GM06990 (cell line): ENCODE data around the gene ACER1.

Experiments used
- DNase-seq: peaks from one replicate; pipeline ENCODE4 v3.0.0-alpha.2; 2011; ENCODE audit not compliant: insufficient read length; ENCODE audit errors: extremely low read depth
- H3K27me3 ChIP-seq: replicated peaks from 2 replicates; pipeline ENCODE4 v1.6.0; 2011; ENCODE audit warnings: low read length; ENCODE audit not compliant: control insufficient read depth, insufficient read depth
- H3K36me3 ChIP-seq: 2 replicates; pipeline ENCODE4 v1.5.1; 2011; ENCODE audit warnings: low read length; ENCODE audit not compliant: control insufficient read depth, insufficient read depth
- H3K4me3 ChIP-seq: replicated peaks from 2 replicates; pipeline ENCODE4 v1.5.1; 2011; ENCODE audit warnings: low read depth, mild to moderate bottlenecking, control low read depth, low read length
- TF ChIP-seq, protein P1 (sequence below): IDR thresholded peaks from 2 replicates; pipeline ENCODE4 v1.5.1; 2011; ENCODE audit warnings: low read length, control low read depth, mild to moderate bottlenecking, inconsistent platforms; ENCODE audit not compliant: insufficient read depth, poor library complexity, severe bottlenecking

ACER1 gene

GRCh38 chr19:6274756-6275155, 58.7 kb downstream of the ACER1 start:
- H3K36me3 ChIP-seq: peaks cover 13% of the 10 kb centered on the region
- no peak overlapping the region for H3K4me3 ChIP-seq
- H3K27me3 ChIP-seq: no peaks in the 10 kb centered on the region
- DNase-seq: no peak
- TF ChIP-seq, protein P1, sequence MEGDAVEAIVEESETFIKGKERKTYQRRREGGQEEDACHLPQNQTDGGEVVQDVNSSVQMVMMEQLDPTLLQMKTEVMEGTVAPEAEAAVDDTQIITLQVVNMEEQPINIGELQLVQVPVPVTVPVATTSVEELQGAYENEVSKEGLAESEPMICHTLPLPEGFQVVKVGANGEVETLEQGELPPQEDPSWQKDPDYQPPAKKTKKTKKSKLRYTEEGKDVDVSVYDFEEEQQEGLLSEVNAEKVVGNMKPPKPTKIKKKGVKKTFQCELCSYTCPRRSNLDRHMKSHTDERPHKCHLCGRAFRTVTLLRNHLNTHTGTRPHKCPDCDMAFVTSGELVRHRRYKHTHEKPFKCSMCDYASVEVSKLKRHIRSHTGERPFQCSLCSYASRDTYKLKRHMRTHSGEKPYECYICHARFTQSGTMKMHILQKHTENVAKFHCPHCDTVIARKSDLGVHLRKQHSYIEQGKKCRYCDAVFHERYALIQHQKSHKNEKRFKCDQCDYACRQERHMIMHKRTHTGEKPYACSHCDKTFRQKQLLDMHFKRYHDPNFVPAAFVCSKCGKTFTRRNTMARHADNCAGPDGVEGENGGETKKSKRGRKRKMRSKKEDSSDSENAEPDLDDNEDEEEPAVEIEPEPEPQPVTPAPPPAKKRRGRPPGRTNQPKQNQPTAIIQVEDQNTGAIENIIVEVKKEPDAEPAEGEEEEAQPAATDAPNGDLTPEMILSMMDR: no peak

- Histone ChIP-seq H3K36me3 (peaks cover 20% of the 10 kb centered on the region), H3K27me3 (no peaks in the 10 kb centered on the region), H3K4me3 (no peak overlapping the region)
- no peak for DNase-seq
- TF ChIP-seq, protein P1: no peak
Measured at GRCh38 chr19:6273701-6274601, 59.5 kb downstream of the ACER1 start.

DNA sequence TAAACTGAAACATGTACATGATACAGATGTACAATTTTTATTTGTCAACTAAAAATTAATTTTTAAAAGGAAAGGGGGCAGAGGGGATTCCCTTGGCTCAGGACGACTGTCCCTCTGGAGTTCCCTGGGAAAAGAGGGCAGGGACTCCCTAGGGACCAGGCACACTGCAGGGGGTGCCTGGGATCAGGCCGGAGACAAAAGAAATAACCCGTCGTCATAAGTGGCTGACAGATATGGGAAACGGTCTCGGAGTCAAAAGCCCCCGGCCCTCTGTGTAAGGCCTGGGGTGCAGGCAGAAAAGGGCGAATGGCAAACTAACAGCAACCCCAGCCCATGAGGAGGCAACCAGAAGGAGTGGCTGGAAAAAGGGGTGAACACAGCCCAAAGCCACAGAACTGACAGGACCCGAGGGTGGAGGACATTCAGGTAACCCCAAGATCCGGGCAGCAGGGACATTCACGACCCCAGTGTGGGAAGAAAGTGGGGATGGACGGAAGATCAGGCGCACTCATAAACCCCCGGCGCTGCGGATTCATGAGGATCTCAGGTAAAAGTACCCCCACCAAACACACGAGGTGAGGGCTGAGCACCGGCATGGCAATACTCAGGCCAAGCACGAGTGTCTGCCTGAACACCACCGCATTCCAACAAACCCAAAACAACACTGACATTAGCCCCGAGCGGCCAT, 60.4 kb downstream of the ACER1 start:
- peaks cover 21% of the 10 kb centered on the region for H3K36me3 ChIP-seq

DNA sequence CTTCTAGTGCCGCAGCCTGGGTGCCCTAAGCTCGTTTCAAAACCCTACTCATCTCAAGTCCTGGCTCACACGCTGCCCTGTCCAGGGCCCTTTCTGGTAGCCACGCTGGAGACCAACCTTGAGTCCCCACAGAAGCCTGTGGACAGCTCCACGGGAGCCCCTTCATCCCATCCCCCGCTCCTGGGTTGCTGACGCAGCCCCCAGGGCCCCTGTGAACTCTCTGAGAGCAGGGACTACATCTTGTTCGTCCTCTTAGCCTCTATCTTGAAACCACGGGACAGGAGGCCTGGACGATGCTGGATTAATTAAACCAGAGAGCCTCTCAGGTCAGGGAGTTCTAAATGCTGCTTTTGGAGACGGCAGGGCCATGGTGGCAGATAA, 61.0 kb downstream of the ACER1 start:
- no peak for DNase-seq
- Histone ChIP-seq H3K36me3 (peaks cover 25% of the 10 kb centered on the region), H3K27me3 (no peaks in the 10 kb centered on the region), H3K4me3 (no peak overlapping the region)
- TF ChIP-seq, protein P1: no peak

More for the DNA sequence above, 60.4 kb downstream of the ACER1 start:
- no peak for DNase-seq
- Histone ChIP-seq H3K27me3 (no peaks in the 10 kb centered on the region), H3K4me3 (no peak overlapping the region)
- TF ChIP-seq, protein P1: no peak

DNA sequence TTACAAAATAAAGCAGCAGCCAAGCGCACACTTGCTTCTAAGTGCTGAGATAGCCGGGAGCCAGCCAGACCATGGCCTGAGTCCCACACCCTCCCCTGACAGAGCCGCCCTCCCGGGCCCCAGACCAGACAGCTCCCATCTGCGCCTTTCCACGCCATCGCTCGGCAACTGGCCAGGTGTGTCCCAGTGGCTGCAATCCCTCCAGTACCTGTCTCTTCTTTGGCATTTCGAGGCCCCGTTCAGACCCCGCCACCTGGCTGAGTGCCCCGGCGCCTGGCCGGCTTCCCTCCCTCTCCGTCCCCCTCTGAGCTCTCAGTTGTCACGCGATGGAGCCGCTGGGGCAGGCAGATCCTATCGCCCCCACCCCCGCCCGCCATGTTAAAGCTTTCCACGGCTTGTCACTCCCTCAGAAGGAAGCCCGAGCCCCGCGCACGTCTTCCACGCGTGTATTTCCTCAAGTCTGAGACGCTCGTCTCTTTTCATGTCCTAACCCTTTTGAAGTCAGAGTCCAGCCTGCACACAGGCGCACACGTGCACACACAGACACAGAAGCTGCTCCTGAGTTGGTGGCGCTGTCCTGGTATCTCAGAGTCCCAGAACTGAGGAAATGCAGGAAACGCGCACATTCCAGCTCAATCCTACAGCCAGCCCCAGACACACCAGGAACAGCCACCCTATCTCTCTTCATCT, 61.5 kb downstream of the ACER1 start:
- DNase-seq: no peak
- Histone ChIP-seq H3K27me3 (no peaks in the 10 kb centered on the region), H3K36me3 (peaks cover 26% of the 10 kb centered on the region), H3K4me3 (no peak overlapping the region)
- TF ChIP-seq, protein P1: no peak
